GM21619 (cell line): Measurements from ENCODE around the gene SLC25A18.
"Not testable (repeated sequence)": the region's sequence is repeated elsewhere in the genome, so short reads cannot be mapped to it uniquely, and the experiment has no call there.

ENCODE experiments used
- ATAC-seq: cut with Tn5 transposase; IDR thresholded peaks from one replicate; pipeline ENCODE4 v1.9.1; 2021; ENCODE audit not compliant: unreplicated experiment

Gene SLC25A18, protein sequence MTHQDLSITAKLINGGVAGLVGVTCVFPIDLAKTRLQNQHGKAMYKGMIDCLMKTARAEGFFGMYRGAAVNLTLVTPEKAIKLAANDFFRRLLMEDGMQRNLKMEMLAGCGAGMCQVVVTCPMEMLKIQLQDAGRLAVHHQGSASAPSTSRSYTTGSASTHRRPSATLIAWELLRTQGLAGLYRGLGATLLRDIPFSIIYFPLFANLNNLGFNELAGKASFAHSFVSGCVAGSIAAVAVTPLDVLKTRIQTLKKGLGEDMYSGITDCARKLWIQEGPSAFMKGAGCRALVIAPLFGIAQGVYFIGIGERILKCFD

DNA sequence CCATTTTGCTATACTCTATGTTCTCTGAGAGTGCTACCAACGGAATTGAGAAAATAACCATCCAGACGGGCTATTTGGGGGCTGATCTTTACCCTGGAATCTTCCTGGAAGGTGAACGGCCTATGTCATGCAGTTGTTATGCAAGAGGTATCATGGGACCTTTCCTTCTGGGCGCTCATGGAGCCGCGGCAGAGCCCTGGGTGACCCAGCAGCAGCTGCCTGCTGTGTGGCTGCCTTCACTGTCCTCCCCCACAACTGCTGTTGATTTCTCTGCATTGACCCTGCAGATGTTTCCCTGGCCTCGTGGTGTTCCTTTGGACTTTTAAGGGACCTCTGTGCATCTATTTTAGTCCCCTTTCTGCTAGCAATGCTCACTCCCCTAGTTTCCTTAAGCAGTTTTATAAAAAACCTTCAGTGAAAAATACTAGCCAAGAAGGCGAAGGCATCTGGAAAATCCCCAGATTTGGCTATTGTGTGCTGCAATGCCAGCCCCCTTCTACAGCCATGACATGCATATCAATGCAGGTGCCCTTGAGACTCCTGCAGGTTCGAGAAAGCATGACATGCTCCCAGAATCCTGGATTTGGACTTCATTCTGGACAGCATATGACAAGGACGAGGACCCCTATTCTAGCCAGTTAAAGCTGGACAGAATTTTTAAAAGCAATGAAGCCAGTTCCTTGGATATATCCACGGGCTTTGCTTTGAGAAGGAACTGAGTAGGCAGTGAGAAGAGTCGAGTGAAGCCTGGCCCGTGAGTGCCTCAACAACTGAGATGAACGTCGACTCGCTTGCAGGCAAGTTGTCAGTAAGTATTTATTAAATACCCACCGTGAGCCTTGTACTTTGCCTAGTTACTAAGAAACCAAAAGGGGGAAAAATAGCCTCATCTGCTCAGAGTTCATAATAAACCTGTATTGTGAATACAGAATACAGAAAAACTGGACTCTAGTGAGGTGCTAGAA lies at the start of gene SLC25A18:
SLC25A18 (plus strand) TSS at position 593 of the 965 bp plus-strand sequence. CDS start 16,447 bp downstream, outside the sequence.
- no peak for ATAC-seq

DNA sequence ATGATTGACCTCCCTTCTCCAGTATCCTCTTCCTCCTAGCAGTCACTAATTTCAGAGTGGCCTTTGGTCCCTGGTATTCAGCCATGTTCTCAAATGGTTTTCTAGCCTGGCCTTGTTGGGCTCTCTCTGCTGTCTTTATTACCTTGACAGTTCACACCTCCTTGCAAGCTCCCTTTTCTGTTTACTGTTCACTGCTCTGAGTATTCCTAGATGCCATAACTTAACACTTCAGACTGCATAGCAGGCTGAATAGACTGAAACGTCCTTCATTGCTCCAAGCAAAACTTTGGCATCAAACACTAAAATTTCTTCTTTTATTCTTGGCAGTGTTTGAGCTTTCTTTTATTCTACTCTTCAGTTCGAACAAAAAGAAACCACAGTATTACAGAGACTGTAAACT lies 49.7 kb upstream of the SLC25A18 start:
- ATAC-seq = no peak

GRCh38 chr22:17514084-17514483 lies 49.2 kb upstream of the SLC25A18 start:
- ATAC-seq = no peak

GRCh38 chr22:17518406-17518805 lies 44.9 kb upstream of the SLC25A18 start:
- no peak for ATAC-seq

- ATAC-seq = not testable (repeated sequence)
Observed at GRCh38 chr22:17521971-17522370, 41.3 kb upstream of the SLC25A18 start.

DNA sequence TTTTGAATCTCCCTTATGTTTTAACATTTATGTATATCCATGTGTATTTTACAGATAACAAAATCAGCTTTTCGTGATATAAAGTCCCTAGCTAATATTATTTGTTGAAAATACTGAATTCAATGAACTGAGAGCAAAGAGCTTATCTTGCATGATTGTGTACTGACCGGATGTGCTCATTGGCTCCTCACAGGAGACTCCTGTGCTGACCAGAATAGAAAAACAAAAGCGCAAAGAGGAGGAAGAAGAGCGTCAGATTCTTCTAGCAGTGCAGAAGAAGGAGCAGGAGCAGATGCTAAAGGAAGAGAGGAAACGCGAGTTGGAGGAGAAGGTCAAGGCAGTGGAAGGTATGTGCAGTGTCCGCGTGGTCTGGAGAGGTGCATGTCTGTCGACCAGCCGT lies 39.4 kb upstream of the SLC25A18 start:
- no peak for ATAC-seq

GRCh38 chr22:17536269-17536668 lies 27.0 kb upstream of the SLC25A18 start:
- ATAC-seq = no peak

DNA sequence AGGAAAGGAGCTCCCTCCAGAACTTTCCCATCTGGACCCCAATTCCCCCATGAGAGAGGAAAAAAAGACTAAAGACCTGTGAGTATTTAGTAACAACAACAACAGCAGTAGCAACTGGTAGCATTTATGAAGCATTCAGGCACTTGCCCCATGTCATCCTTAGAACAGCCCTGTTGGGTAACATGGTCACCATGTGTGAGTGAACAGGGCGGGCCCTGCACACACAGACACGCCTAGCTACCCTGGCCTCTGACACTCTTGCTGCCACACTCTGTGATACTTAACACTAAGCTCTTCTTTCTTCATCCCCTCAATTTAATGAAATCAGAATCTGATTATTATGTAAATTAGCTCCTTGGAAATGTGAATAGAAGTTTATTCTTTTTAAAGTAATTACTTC lies 26.1 kb upstream of the SLC25A18 start:
- no peak for ATAC-seq

DNA sequence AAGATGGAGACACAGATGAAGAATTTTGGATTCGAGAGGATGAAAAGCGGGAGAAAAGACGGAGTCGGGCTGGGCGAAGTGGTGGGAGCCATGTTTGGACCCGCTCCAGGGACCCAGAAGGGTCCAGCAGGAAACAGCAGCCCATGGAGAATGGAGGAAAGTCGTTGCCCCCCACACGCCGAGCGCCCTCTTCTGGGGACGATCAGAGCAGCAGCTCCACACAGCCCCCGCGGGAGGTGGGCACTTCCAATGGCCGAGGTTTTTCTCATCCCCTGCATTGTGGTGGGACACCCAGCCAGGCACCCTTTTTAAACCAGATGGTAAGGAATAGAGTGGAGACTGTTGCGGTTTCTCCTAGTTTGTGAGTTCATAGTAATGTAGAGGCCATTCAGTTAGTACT lies 22.8 kb upstream of the SLC25A18 start:
- ATAC-seq = no peak

DNA sequence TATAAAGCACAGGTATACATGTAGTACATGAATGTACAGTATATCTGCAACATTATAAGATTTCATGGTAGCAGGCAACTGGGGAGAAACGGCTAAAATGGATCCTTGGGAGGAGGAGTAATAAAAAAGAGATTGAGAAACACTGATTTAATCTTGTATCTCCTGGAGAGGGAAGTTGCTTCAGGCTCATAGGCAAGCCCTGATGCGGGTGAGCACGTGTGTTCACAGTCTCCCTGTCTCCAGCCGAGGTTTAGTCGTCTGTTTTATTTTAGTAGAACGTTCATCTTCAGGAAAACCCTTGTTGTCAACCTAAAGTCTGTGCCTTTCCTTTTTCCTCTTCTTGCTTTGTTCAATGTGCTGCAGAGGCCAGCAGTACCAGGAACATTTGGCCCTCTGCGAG lies 21.8 kb upstream of the SLC25A18 start:
- no peak for ATAC-seq

DNA sequence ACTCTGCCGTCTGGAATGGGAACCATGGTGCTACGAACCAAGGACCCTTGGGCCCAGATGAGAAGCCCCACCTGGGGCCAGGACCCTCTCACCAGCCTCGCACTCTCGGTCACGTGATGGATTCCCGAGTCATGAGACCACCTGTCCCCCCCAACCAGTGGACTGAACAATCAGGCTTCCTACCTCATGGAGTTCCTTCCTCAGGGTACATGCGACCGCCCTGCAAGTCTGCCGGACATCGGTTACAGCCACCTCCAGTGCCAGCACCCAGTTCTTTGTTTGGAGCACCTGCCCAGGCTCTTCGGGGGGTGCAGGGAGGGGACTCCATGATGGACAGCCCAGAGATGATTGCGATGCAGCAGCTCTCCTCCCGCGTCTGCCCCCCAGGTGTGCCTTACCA lies 20.8 kb upstream of the SLC25A18 start:
- ATAC-seq = no peak

DNA sequence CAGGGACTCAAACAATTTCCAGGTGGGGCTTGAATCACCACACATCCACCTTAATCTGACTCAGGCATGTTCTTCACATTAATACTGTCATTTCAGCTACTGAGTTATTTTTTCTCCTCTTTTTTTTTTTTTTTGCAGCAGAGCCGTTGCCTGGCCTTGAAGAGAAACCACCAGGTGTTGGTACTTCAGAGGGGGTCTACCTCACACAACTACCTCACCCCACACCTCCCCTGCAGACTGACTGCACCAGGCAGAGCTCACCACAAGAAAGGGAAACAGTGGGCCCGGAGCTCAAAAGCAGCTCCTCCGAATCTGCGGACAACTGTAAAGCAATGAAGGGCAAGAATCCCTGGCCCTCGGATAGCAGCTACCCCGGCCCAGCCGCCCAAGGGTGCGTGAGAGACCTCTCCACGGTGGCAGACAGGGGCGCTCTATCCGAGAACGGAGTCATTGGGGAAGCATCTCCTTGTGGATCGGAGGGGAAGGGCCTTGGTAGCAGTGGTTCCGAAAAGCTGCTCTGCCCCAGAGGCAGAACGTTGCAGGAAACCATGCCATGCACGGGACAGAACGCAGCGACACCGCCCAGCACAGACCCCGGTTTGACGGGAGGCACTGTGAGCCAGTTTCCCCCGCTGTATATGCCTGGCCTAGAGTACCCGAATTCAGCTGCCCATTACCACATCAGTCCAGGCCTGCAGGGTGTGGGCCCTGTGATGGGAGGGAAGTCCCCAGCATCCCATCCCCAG lies 15.1 kb upstream of the SLC25A18 start:
- no peak for ATAC-seq

DNA sequence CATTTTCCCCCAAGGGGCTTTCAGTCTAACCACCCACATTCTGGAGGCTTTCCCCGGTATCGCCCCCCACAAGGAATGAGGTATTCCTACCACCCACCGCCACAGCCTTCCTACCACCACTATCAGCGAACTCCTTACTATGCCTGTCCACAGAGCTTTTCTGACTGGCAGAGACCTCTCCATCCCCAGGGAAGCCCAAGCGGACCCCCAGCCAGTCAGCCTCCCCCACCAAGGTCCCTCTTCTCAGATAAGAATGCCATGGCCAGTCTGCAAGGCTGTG lies 14.6 kb upstream of the SLC25A18 start:
- ATAC-seq = no peak

- ATAC-seq = no peak
Observed at GRCh38 chr22:17549183-17549582, 14.1 kb upstream of the SLC25A18 start.

GRCh38 chr22:17549655-17550054 lies 13.6 kb upstream of the SLC25A18 start:
- no peak for ATAC-seq

DNA sequence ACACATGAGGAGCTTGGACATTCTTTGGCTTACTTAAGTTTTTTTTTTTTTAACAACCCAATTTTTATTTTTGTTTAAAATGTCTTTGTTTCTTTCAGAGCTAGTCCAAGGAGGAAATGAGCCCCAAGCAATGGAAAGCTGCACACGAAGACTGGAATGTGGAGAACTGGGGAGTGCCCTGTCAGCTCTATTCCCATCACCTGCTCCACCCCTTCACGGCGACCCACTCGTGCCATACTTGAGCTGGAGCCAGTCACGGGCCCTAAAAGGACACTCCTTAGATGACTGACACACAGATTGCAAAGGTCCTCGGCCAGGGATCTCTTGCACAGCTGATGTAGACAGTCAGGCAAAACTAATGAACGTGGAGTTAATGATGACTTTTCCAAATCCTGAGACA lies 10.6 kb upstream of the SLC25A18 start:
- ATAC-seq = no peak

DNA sequence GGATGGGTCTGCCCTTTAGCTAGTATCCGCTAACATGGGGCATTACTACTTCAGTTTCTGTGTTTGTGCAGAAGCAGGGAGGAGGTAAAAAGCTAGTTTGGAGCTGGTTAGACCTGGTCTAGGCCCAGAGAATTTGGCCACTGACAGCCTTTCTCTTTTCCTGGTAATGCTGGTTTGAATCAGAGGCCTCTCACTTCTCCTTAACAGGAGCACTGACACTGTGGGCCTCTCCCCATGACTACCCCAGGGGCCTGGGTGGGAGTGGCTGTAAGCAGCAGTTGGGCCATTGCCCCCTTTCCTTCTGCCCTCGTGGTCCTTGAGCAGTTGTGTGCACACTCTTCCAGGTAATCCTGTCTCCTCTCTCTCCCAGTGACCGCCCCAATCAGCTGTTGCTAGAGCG lies 8.5 kb upstream of the SLC25A18 start:
- ATAC-seq = no peak

DNA sequence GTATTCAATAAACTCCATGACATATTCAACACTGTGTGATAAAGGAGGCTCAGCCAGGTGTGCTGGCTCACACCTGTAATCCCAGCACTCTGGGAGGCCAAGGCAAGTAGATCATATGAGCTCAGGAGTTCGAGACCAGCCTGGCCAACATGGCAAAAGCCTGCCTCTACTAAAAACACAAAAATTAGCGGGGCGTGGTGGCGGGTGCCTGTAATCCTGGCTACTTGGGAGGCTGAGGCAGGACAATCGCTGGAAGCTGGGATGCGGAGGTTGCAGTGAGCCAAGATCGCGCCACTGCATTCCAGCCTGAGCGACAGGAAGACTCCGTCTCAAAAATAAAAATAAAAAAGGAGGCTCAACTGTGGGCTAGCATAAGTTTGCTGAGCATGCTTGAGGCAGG lies 4.1 kb upstream of the SLC25A18 start:
- no peak for ATAC-seq

GRCh38 chr22:17563936-17564391 lies 666 bp downstream of the SLC25A18 start:
- no peak for ATAC-seq

DNA sequence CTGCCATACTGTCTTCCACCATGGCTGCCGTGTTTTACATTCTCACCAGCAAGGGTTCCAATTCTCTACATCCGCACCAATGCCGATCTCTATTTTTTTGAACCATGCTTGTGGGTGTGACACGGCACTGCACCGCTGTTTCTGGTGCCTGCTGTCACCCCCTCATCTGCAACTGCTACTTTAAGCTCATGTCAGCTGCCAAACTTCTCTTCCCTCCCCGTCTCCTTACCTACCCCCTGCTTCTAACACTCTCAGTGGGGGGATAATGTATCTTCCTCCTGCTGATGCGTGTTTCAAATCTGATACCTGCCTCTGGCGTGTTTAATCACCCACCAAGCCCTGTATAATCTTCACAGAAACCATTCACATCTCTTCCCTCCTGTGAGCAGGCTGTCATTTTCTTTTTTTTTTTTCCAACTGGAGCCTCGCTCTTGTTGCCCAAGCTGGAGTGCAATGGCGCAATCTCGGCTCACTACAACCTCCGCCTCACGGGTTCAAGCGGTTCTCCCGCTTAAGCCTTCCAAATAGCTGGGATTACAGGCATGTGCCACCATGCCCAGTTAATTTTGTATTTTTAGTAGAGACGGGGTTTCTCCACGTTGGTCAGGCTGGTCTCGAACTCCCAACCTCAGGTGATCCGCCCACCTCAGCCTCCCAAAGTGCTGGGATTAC lies 2.9 kb downstream of the SLC25A18 start:
- not testable (repeated sequence) for ATAC-seq

- ATAC-seq = no peak
Observed at GRCh38 chr22:17566776-17567175, 3.5 kb downstream of the SLC25A18 start.
